T-helper 1 cell treated with Interleukin-12 subunit alpha and Interleukin-12 subunit beta and Interleukin-4 antibody, amounts not matched to agents 30 ng/mL and 1 ng/mL, for 36 hours (primary cell): ENCODE results near the gene PRKCG. TPM values are rescaled to one million over a fixed set of nuclear protein-coding genes. Genes with fewer than 3 reads are reported as not detected.
"Not testable (repeated sequence)": the region's sequence is repeated elsewhere in the genome, so short reads cannot be mapped to it uniquely, and the experiment has no call there.

ENCODE experiments used
- intact Hi-C: fragments of 100-400 bp; cut with micrococcal nuclease; formaldehyde crosslinking; loops from one replicate; pipeline ENCODE4 v1.15.1; 2024
- total RNA-seq: library from RNA; stranded (reverse); gene quantifications from 2 replicates; pipeline ENCODE4 v1.2.3, GENCODE V29; 2022

The PRKCG gene
- total RNA-seq, 1 donor from 2014 or later, result 0.32 TPM

- intact Hi-C loops, result loop anchor here (2.0 kb wide), 1 partner anchor 25 kb away; no protein-coding TSS in a partner anchor
Observed at GRCh38 chr19:53927739-53928138, 45.7 kb downstream of the PRKCG start.

- intact Hi-C loops, result no loop called here
Observed at GRCh38 chr19:53936029-53936428, 54.0 kb downstream of the PRKCG start.

- intact Hi-C loops, result no loop called here
Observed at GRCh38 chr19:53942001-53942786, 60.2 kb downstream of the PRKCG start.

GRCh38 chr19:53944416-53944815 is 62.4 kb downstream of the PRKCG start:
- intact Hi-C loops, result no loop called here

GRCh38 chr19:53944933-53945332 is 62.9 kb downstream of the PRKCG start:
- intact Hi-C loops, result no loop called here

GRCh38 chr19:53945441-53945840 is 63.4 kb downstream of the PRKCG start:
- intact Hi-C loops, result no loop called here

GRCh38 chr19:53945998-53946397 is 64.0 kb downstream of the PRKCG start:
- intact Hi-C loops, result no loop called here

GRCh38 chr19:53947624-53948023 is 65.6 kb downstream of the PRKCG start:
- intact Hi-C loops, result no loop called here

GRCh38 chr19:53948611-53949010 is 66.6 kb downstream of the PRKCG start:
- intact Hi-C loops, result not testable (repeated sequence)

GRCh38 chr19:53951436-53951835 is 69.4 kb downstream of the PRKCG start:
- intact Hi-C loops, result no loop called here

- intact Hi-C loops, result no loop called here
Observed at GRCh38 chr19:53951947-53952346, 70.0 kb downstream of the PRKCG start.

- intact Hi-C loops, result no loop called here
Observed at GRCh38 chr19:53953383-53953782, 71.4 kb downstream of the PRKCG start.

Other genes starting within 250 kb of the PRKCG start
- not detected in 2 replicates for gene NLRP12, start 57.9 kb upstream of the PRKCG start, total RNA-seq
- gene MYADM, start 14.3 kb upstream of the PRKCG start, total RNA-seq, result 100 and 101 TPM in 2 replicates
- gene CACNG7, start 27.1 kb downstream of the PRKCG start, total RNA-seq, result not detected in 2 replicates
- gene CACNG8, start 80.7 kb downstream of the PRKCG start, total RNA-seq, result not detected in 2 replicates
- gene CACNG6, start 109.4 kb downstream of the PRKCG start, total RNA-seq, result not detected in 2 replicates
- not detected in 2 replicates for gene VSTM1, start 181.7 kb downstream of the PRKCG start, total RNA-seq
- gene TARM1, start 199.2 kb downstream of the PRKCG start, total RNA-seq, result not detected in 2 replicates
- 0.22 TPM in 1 of 2 replicates, not detected in the other for gene OSCAR, start 218.6 kb downstream of the PRKCG start, total RNA-seq
- gene NDUFA3, start 220.7 kb downstream of the PRKCG start, total RNA-seq, result 108 and 124 TPM in 2 replicates
- gene TFPT, start 233.5 kb downstream of the PRKCG start, total RNA-seq, result 39.3 and 48.5 TPM in 2 replicates
- 71.4 and 76.7 TPM in 2 replicates for gene PRPF31, start 233.6 kb downstream of the PRKCG start, total RNA-seq